GM19397 (cell line): ENCODE measurements around the gene STAB2.
"Not testable (repeated sequence)": the region's sequence is repeated elsewhere in the genome, so short reads cannot be mapped to it uniquely, and the experiment has no call there.

ENCODE experiments used
- ATAC-seq: cut with Tn5 transposase; IDR thresholded peaks from one replicate; pipeline ENCODE4 v1.9.1; 2021; ENCODE audit warnings: mild to moderate bottlenecking, moderate library complexity; ENCODE audit not compliant: unreplicated experiment

The STAB2 gene

DNA sequence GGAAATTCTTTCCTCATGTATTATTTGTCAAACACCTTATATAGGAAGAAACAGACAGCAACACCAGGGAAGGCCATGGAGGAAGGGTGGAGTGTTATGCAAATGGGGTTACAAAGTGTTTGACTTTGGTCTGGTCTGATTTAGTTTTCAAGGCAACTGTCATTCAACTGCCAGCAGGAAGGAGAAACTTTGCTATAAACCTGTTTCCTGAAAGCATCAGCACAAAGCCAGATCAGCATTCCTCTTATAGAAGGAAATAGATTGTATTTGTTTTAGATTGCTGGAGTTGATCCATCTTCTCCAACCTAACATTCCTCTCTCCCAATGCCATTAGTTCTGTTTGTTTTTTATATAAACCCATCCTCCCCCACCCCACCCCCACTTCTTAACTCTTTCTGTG, 65.7 kb downstream of the STAB2 start:
- no peak for ATAC-seq

DNA sequence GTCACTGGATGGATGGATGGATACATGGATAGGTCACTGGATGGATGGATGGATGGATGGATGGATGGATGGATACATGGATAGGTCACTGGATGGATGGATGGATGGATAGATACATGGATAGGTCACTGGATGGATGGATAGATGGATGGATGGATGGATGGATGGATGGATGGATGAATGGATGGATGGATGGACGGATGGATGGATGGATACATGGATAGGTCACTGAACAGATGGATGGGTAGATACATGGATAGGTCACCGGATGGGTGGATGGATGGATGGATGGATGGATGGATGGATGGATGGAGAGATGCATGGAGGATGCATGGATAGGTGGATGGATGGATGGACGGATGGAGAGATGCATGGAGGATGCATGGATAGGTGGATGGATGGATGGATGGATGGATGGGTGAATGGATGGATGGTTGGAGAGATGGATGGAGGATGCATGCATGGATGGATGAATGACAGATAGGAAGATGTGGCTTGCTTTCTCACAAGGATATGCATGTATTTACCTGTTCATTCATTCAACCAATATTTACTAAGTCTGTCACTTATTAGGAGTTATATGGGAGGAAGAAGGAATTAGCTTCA, 66.6 kb downstream of the STAB2 start:
- not testable (repeated sequence) for ATAC-seq

DNA sequence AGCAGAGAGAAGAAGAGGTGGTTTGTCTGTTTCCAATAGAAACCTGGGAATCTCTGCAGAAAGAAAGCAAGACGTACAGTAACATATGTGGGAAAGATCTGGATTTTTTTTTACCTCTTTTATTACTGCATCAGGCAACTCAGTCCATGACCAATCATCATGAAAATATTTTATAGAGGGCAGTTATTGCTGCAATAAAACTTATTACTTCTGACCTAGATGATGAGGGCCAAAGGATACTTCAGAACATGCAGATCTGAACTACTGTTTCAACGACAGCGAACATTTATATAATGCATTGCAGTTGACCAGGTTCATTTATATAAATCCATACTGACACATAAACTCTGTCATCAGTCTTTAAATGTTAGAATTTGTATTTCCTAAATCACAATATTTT, 67.7 kb downstream of the STAB2 start:
- no peak for ATAC-seq

DNA sequence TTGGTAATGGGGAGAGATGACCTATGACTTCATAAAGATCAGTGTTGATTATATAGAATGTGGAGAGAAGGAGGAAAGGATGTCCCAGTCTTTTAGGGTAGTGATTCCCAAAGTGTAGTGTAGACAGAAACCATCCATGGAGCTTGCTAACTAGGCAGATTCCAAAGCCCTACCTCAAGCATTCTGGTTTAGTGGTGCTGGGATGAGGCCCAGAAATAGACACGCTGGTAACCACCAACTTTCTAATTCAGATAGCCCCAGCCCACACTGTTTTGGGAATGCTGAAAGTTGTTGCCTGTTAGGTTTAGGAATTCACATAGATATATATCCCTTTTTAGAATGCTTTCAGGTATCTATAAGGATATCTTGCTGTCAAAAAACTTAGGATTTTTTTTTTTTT, 69.2 kb downstream of the STAB2 start:
- ATAC-seq = no peak

DNA sequence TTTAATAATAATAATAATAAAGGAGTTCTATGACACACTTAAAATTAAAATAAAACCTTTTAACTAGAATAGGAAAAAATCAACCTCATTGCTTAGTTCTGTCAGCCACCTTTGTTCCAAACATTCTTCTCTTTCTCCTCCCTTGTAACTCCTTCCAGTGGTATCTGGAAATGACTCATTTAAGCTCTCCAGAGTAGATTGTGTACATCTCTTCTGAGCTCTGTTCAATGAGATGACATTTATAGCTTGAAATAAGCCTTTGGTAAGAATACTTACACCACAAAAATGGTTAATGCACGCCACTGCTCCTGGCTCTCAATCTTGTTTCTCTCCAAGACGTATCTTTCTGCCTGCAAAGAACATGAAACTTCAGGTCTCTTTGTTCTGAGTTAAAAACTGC, 70.3 kb downstream of the STAB2 start:
- no peak for ATAC-seq

DNA sequence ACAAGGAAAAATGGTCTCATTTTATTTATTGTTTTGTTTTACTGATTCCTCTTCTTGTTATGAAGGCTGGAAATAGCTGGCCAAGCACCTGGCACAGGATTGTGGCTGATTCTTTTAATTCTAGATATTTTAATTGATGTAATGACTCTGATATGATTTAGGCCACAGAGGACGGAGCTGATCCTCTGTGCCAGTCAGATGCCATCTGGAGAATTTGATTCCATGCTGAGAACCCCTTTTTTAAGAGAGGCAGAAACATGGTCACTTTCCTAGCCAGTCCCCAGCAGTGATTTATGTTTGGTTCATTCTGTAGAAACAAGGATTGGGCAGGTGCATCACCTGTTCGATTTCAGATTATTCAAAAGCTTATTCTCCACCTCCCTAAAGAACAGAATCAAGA, 77.6 kb downstream of the STAB2 start:
- no peak for ATAC-seq

DNA sequence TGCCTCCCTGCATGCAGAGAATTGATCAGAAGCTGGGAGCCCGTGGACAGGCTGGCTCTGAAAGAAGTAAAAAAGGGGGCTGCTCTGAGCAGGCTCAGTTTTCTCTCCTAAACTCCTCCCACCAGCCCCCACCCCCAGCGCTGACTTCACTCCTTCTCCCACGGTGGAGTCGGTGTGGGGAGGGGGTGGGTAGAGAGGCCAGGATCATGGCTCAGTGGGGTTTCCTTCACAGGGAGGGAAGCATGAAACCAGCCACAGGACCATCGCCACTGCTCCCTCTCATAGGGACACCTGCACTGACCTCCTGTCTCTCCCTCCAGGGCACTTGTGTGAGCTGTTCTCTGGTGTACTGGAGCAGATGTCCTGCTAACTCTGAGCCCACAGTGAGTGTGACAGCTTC, 78.9 kb downstream of the STAB2 start:
- ATAC-seq = no peak

DNA sequence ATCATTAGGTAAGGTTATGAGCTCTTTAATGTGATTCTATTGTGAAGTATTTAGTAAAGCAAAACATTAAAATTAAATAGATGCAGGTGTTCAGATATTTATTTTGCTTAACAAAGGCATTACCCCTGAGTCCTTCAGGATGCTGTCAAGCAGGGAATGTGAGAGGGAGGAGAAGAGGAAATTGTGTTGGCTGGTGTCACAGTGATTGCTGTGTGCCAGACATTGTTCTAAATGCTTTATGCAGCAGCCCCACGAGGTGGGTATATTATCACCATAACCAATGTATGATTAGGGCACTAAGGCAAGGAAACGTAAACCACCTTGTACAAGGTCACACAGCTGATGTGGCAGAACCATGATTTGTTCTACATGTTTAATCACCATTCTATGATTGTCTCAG, 80.1 kb downstream of the STAB2 start:
- ATAC-seq = no peak

DNA sequence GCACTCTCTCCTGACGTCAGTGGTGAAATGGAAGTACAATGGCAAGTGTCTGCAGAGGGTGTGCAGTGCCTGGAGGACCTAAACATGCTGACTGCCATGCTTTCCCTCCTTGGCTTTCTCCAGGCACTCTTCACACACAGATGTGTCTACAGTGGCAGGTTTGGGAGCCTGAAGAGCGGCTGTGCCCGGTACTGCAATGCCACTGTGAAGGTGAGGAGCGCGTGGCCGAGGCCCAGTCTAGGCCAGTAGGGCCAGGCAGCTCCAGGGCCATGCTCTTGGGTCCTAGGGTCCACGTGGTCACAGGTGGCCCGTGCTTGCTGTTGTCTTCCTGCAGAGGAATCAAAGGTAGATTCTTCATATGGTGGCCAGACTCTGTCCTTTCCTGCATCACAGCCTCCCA, 81.4 kb downstream of the STAB2 start:
- ATAC-seq = no peak

DNA sequence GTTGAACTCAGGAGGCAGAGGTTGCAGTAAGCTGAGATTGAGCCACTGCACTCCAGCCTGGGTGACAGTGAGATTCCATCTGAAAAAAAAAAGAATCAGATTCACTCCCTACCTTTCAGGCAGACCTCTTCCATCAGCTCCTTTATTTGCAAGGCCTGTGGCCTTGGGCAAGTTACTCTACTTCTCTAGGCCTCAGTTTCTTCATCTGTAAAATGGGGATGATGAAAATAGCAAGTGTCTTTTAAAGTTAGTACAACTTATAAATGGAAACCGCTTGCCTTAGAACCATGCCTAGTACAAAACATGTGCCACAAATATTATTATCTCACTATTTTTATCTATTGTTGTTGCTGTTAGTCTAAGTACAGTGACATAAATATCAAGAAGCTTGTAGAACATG, 84.3 kb downstream of the STAB2 start:
- no peak for ATAC-seq

DNA sequence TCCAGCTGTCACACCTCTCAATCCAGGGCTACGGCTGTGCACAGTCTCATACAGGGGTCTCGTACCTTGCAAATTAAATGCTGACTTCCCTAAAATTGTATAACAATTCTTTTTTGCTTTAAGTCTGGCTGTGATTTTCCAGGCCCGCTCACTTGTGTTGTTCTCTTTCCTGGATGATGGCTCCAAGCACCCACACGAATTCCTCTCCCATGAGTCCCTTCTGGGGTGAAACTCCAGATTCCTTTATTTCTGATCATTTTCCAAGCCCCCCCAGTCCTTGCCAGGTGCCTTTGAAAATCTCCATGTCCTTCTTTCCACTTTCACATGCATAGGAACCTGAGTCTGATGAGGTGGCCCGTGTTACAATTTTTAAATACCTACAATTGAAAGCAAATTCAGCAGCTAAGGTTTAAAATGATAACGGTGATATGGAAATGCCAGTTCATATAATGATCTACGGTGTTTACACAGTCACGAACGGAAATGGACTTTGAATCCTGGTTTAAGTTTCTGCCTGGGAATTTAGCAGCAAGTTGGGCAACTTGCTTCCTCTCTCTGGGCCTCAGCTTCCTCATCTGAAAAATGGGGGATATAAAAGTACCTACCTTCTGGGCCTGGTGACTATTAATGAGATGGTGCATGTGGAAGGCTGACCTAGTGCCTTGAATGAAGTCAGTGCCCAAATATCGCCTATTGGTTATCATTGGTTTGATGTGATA, 85.5 kb downstream of the STAB2 start:
- ATAC-seq = no peak

DNA sequence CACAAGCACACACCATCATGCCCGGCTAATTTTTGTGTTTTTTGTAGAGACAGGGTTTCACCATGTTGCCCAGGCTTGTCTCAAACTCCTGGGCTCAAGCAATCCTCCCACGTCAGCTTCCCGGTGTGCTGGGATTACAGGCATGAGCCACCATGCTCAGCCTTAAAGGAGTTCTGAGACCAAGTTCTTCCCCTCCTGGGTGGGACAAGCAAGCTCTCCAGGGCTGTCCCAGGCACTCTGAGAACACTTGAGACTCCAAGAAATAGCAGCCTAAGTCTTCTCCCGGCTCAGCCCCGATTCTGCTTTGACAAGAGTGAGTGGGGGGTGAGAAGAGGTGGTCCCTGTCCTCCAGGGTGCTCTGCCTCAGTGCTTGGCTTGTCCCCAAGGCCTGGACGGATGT, 86.4 kb downstream of the STAB2 start:
- no peak for ATAC-seq

DNA sequence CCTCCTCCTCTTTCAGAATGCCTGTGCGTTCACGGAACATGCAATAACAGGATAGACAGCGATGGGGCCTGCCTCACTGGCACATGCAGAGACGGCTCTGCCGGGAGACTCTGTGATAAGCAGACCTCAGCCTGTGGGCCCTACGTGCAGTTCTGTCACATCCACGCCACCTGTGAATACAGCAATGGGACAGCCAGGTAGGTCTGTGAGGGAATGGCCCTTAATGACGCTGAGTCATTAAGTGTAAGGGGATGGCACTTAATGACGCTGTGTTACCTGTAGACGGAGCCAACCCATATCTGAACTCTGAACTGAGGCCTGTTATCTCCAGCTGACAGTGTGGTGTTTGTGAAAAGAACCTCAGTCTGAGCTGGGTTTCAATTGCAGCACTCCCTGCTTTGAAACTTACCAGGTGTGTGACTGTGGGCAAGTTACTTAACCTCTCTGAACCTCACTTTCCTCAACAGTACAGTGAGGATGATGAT, 86.9 kb downstream of the STAB2 start:
- no peak for ATAC-seq

DNA sequence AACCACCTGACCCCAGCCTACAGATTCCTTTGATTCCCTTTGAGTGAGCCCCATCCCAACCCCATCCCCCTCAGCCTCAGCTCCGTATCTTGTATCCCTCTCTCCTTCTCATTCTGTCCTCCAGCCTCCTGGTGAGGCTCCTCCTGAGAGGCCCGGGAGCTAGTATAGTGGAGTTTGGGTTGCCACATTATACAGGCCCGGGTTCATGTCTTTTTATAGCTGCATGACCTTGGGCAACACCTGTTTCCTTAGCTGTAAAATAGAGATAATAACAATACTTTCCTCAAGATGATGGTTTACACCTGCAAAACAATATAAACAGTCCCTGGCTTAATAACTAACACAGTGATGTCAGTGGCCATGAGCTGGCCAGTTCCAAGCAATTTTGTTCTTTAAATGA, 89.8 kb downstream of the STAB2 start:
- no peak for ATAC-seq

DNA sequence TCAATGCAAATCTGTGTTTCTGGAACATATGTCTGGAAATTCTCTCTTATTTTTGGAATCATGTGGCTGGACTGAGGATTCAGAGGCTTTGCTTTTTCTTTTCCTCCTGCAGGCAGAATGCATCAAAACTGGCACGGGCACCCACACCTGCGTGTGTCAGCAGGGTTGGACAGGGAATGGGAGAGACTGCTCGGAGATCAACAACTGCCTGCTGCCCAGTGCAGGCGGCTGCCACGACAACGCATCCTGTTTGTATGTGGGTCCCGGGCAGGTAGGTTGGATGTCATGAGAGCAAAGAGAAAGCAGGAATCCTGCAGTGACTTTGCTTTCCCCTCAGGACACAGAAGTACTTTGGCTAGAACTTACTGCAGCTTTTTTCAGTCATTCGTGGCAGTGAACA, 90.3 kb downstream of the STAB2 start:
- no peak for ATAC-seq

DNA sequence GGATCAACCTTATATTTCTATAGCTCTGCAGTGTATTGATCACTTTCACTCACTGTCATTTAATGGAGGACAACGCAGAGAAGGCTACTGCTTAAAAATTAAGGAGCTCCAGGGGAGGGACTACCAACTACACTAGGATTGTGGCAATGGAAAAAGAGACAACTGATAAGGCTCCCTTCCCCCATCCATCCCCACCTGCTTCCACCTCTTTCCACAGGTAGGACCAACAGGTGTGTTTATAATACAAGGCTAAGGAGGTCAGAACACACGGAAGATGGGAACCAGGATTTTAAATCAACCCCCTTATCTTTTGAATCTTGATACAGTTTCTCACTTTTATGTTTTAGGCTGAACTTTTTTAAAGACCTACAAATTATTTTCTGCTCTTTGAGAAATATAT, 90.8 kb downstream of the STAB2 start:
- ATAC-seq = no peak

DNA sequence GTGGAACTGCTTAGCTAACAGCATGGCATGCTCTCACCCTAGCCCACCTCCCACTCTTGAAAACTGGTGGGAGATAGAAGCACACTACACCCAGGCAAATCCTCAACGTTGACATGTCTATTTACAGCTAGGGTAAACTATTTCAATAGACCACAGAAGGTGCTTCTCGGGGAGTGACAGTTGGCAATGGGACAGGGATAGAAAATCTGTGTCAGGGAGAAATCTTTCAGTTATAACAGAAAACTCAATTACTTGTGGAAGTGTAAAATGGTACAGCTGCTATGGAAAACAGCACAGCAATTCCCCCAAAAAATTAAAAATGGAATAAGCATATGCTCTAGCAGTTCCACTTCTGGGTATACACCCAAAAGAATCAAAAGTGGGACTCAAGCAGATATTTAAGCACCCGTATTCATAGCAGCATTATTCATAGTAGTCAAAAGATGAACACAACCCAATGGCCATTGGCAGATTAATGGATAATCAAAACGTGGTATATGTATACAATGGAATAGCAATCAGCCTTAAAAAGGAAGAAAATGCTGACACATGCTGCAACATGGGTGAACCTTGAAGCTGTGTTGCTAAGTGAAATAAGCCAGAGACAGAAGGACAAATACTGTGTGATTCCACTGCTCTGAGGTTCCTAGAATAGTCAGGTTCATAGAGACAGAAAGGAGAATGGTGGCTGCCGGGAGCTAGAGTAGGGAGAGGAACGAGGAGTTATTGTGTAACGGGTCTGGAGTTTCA, 92.5 kb downstream of the STAB2 start:
- no peak for ATAC-seq

DNA sequence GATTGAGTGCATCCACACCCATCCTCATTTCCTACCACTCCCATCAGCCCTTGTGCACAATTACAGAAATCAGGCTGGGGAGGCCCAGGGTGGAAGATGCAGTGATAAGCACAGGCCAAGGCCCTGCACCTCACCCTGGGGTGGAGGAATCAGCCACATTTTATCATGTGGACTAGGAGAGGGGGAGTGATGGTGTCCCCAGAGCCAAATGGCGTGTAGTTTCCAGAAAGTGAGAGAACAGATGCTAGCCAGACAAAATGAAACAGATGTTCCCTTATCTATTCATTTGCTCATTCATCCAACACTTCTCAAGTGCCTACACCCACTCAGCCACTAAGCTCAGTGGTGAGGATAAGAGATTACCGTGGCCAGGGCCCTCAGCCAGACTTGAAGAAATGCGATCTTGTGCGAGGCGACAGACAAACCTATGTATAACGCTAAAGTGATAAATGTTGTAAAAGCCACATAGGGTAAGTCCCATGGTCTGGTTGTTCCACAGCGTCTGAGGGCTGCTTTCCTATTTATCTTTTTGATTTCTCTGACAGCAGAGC, 93.6 kb downstream of the STAB2 start:
- no peak for ATAC-seq

DNA sequence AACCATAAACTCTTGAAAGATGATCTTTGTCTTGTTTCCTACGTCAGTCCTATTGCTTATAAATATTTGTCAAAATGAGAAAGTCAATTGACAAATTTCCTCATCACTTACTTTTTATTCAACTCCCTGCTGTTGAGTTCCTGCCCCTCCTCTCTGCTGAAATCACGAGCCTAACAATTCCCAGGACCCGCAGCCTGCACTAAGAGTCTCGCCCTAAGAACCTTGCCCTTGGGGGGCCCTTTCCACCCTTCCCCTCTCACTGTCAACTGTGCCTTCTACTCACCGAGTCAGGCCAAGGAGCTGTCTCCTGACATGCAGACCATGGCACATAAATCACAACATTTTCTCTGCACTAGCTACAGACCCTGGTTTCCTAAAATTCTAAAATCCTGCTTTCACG, 99.0 kb downstream of the STAB2 start:
- ATAC-seq = no peak

DNA sequence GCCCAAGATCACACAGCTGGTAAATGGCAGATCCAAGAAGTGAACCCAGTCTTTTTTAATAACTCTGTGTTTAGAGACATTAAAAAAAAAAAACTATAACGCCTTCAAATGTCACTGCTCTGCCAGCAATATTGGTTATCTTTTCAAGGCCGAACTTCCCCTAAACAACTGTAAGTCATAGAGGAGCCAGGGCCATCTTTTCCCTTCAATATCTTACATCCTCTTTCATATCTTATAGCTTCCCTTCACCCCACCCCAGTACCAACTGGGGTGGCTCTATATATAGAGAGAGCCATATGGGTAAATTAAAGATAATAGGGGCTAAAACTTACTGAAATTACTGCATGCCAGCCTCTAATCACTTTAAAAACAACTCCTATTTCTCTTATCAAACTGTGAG, 100.2 kb downstream of the STAB2 start:
- ATAC-seq = no peak

DNA sequence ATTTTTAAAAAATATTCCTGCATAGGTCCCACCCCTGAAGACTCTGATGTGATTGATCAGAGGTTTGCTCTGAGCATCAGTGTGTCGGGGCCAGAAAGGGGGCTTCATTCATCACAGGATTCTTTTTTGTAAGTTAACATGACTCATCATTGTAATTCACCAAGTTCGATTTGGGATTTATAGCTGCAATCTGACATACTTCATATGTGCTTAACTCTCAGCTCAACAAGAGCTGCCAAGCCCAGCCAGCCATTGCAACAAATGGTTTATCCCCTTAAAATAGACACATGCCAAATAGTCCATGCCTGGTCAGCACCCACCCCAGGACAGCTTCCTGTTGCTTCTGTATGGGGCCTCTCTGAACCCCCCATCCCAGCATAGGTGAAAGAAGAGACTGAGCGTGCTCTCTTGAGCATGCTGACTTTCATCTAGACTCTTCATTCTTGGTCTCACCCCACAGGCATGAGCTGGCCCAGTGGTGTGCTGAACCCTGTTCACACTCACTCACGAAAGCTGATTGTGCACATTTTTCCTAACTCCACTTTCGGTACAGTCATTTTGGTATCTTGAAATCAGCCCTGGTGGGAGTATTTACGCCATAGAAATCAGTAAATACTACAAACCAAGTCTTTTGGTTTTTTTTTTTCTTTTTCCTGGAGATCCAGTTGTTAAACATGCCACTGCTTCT, 101.4 kb downstream of the STAB2 start:
- no peak for ATAC-seq
